H1 (cell line): ENCODE results near the gene HK1. TPM values are rescaled to one million over a fixed set of nuclear protein-coding genes. Genes with fewer than 3 reads are reported as not detected.

Source experiments
- RAD21 ChIP-seq, 2 experiments: IDR thresholded peaks in 1 of 2; conservative IDR thresholded peaks in 1 of 2; 2 replicates each; pipeline ENCODE4 v1.6.1; 2011; ENCODE audit warnings: low read depth in 2 of 2, low read length in 2 of 2, improper control_type of control experiment in 1 of 2, inconsistent platforms in 1 of 2, mild to moderate bottlenecking in 1 of 2, moderate library complexity in 1 of 2
- SP1 ChIP-seq: IDR thresholded peaks from 2 replicates; pipeline ENCODE4 v1.6.1; 2011; ENCODE audit warnings: low read depth, low read length
- SP4 ChIP-seq: IDR thresholded peaks from 2 replicates; pipeline ENCODE4 v1.6.1; 2012; ENCODE audit warnings: low read length, inconsistent platforms
- polyA plus RNA-seq, 7 experiments: library from polyadenylated mRNA; depleted of rRNA in 3 of 7; stranded (reverse) in 5 of 7; unstranded in 2 of 7; fragments of >200 nt in 5 of 7; fragments of 200-250 nt in 2 of 7; gene quantifications; 1 replicate in 5 of 7; 2 replicates in 1 of 7; 4 replicates in 1 of 7; pipeline versions ENCODE4 v1.2.1 to v1.2.3, GENCODE V29; 2011 to 2013; ENCODE audit warnings: missing spikeins in 2 of 7, mixed read lengths in 2 of 7
- total RNA-seq: library from RNA; stranded (reverse); fragmentation: NEBNext Ultra II Directional; extraction: Animal tissue kit (Norgen Biotek cat#: 25700); gene quantifications from 2 replicates; pipeline ENCODE4 v1.2.1, GENCODE V29; 2021
- TF ChIP-seq, protein P1 (sequence below): fragments of 300-600 bp; sonication (generic); IDR thresholded peaks from 2 replicates; pipeline ENCODE4 v1.7.1; 2012; ENCODE audit warnings: low read length, moderate library complexity, mild to moderate bottlenecking, inconsistent platforms; ENCODE audit not compliant: insufficient replicate concordance

Gene HK1
- total and polyA plus RNA-seq, 2 of the 8 experiments (the other 6 are each of a cell fraction or from before 2014, with no cell fraction given), result 55.8 to 247 TPM

DNA sequence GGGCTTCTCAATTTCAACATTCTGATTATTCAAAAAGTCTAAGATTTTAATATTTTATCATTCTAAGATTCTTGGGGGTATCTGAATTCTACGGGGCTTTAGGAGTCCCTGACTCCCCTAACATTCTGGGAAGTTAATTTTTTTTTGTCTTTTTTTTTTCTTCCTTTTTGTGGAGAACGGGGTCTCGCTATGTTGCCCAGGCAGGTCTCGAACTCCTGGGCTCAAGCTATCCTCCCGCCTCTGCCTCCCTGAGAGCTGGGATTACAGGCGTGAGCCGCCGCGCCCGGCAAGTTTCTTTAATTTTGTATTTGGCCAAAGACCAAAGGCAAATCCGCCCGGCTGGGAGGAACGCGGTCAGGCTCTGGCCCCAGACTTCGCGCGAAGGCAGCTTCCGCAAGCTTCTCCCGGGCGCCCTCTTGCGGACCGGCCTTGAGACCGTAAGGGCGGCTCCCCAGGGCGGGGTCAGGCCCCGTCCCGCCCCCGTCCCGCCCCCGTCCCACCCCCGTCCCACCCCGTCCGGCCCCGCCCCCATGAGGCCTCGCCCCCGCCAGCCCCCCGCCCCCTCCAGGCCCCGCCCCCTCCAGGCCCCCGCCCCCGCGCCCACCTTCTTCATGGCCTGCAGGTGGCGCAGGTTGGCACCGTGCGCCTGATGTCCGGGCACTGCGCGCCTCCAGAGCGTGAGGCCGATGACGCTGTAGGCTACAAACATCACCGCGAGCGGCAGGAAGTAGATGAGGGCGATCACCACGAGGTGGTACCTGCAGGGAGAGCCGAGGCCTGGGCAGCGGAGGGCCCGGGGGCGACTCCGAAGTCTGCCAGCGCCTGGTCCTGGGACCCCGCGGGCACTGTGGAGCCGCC, 130.3 kb downstream of the HK1 start (continued):
- TF ChIP-seq RAD21 (IDR thresholded peaks at IDR 0.05 in 1 of 2, conservative IDR thresholded peaks at IDR 0.05 in 1 of 2; ENCODE audit: low read depth in 2 of 2, low read length in 2 of 2), result peak; percentile 37
- 0 out of 2 replicates have a peak, but pooled peaks have one; percentile 48 for TF ChIP-seq SP4
- TF ChIP-seq, protein P1, sequence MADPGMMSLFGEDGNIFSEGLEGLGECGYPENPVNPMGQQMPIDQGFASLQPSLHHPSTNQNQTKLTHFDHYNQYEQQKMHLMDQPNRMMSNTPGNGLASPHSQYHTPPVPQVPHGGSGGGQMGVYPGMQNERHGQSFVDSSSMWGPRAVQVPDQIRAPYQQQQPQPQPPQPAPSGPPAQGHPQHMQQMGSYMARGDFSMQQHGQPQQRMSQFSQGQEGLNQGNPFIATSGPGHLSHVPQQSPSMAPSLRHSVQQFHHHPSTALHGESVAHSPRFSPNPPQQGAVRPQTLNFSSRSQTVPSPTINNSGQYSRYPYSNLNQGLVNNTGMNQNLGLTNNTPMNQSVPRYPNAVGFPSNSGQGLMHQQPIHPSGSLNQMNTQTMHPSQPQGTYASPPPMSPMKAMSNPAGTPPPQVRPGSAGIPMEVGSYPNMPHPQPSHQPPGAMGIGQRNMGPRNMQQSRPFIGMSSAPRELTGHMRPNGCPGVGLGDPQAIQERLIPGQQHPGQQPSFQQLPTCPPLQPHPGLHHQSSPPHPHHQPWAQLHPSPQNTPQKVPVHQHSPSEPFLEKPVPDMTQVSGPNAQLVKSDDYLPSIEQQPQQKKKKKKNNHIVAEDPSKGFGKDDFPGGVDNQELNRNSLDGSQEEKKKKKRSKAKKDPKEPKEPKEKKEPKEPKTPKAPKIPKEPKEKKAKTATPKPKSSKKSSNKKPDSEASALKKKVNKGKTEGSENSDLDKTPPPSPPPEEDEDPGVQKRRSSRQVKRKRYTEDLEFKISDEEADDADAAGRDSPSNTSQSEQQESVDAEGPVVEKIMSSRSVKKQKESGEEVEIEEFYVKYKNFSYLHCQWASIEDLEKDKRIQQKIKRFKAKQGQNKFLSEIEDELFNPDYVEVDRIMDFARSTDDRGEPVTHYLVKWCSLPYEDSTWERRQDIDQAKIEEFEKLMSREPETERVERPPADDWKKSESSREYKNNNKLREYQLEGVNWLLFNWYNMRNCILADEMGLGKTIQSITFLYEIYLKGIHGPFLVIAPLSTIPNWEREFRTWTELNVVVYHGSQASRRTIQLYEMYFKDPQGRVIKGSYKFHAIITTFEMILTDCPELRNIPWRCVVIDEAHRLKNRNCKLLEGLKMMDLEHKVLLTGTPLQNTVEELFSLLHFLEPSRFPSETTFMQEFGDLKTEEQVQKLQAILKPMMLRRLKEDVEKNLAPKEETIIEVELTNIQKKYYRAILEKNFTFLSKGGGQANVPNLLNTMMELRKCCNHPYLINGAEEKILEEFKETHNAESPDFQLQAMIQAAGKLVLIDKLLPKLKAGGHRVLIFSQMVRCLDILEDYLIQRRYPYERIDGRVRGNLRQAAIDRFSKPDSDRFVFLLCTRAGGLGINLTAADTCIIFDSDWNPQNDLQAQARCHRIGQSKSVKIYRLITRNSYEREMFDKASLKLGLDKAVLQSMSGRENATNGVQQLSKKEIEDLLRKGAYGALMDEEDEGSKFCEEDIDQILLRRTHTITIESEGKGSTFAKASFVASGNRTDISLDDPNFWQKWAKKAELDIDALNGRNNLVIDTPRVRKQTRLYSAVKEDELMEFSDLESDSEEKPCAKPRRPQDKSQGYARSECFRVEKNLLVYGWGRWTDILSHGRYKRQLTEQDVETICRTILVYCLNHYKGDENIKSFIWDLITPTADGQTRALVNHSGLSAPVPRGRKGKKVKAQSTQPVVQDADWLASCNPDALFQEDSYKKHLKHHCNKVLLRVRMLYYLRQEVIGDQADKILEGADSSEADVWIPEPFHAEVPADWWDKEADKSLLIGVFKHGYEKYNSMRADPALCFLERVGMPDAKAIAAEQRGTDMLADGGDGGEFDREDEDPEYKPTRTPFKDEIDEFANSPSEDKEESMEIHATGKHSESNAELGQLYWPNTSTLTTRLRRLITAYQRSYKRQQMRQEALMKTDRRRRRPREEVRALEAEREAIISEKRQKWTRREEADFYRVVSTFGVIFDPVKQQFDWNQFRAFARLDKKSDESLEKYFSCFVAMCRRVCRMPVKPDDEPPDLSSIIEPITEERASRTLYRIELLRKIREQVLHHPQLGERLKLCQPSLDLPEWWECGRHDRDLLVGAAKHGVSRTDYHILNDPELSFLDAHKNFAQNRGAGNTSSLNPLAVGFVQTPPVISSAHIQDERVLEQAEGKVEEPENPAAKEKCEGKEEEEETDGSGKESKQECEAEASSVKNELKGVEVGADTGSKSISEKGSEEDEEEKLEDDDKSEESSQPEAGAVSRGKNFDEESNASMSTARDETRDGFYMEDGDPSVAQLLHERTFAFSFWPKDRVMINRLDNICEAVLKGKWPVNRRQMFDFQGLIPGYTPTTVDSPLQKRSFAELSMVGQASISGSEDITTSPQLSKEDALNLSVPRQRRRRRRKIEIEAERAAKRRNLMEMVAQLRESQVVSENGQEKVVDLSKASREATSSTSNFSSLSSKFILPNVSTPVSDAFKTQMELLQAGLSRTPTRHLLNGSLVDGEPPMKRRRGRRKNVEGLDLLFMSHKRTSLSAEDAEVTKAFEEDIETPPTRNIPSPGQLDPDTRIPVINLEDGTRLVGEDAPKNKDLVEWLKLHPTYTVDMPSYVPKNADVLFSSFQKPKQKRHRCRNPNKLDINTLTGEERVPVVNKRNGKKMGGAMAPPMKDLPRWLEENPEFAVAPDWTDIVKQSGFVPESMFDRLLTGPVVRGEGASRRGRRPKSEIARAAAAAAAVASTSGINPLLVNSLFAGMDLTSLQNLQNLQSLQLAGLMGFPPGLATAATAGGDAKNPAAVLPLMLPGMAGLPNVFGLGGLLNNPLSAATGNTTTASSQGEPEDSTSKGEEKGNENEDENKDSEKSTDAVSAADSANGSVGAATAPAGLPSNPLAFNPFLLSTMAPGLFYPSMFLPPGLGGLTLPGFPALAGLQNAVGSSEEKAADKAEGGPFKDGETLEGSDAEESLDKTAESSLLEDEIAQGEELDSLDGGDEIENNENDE, result no peak
- peak; percentile 68 for TF ChIP-seq SP1
- TF ChIP-seq, all 59 proteins: peak for 16
